ENCODE results near the gene NEK10. TPM values are rescaled to one million over a fixed set of nuclear protein-coding genes. Genes with fewer than 3 reads are reported as not detected.

The NEK10 gene
- total and polyA plus RNA-seq, 9 of the 15 experiments (the other 6 are each of a cell fraction or from before 2014, with no cell fraction given), result 0.07 TPM; not detected in 8

GRCh38 chr3:27105904-27106303, 263.3 kb downstream of the NEK10 start:
- Histone ChIP-seq H3K4me3 (no peak overlapping the region), H3K79me2 (ENCODE audit: control insufficient read depth, insufficient read depth, low read length) (no peaks in the 10 kb centered on the region), H3K27ac (ENCODE audit: extremely low read depth, low read depth, low read length) (no peak overlapping the region), H3K4me1 (replicated peaks in 1 of 2; ENCODE audit: control insufficient read depth in 2 of 2, insufficient read depth in 2 of 2, low read length in 2 of 2) (no peaks in the 10 kb centered on the region), H3K4me2 (ENCODE audit: insufficient read depth, low read length) (no peak overlapping the region), H3K9me3 (replicated peaks; ENCODE audit: control insufficient read depth, insufficient read depth, low read depth, low read length) (no peaks in the 10 kb centered on the region; the same call in 1 of the 2 replicates), H3K36me3 (ENCODE audit: control insufficient read depth, insufficient read depth, low read length) (no peaks in the 10 kb centered on the region), H4K20me1 (replicated peaks; ENCODE audit: control insufficient read depth, insufficient read depth, low read length) (no peaks in the 10 kb centered on the region), H3K9me1 (ENCODE audit: control insufficient read depth, insufficient read depth, low read length) (no peaks in the 10 kb centered on the region), H3K27me3 (ENCODE audit: control insufficient read depth in 2 of 2, insufficient read depth in 2 of 2, low read length in 2 of 2) (no peaks in the 10 kb centered on the region), H2AFZ (ENCODE audit: low read depth, low read length) (no peak overlapping the region), H3K9ac (ENCODE audit: insufficient read depth in 1 of 2, low read depth in 2 of 2, low read length in 2 of 2) (no peak overlapping the region)
- ChIA-PET CTCF (ENCODE audit: low intra/inter-chr PET ratio) (no interaction called here), POLR2A (no interaction called here)
- in situ Hi-C loops (cut with MboI) (no loop called here), intact Hi-C loops (cut with micrococcal nuclease) (no loop called here)
- BruUV-seq (replicated peaks), result no TSS peak
- WGBS (ENCODE audit: insufficient coverage, low coverage, missing lambda C conversion rate), result 0% methylated on average over 6 of the region's 6 CpGs
- TF ChIP-seq GTF2B (IDR thresholded peaks at IDR 0.05; ENCODE audit: extremely low read depth, insufficient read length), result no peak
- no peak for TF ChIP-seq ZNF717 (CRISPR knock-in tag; IDR thresholded peaks at IDR 0.05)
- TF ChIP-seq TAF15 (IDR thresholded peaks at IDR 0.05; ENCODE audit: low read depth, low read length), result no peak
- no peak for TF ChIP-seq SMARCE1 (IDR thresholded peaks at IDR 0.05)
- TF ChIP-seq ZNF274 (IDR thresholded peaks at IDR 0.05; ENCODE audit: borderline replicate concordance, low read depth, low read length), result no peak
- TF ChIP-seq NR1H2 (CRISPR knock-in tag; IDR thresholded peaks at IDR 0.05), result no peak
- no peak for TF ChIP-seq ATF7 (IDR thresholded peaks at IDR 0.05)
- TF ChIP-seq, protein P1, sequence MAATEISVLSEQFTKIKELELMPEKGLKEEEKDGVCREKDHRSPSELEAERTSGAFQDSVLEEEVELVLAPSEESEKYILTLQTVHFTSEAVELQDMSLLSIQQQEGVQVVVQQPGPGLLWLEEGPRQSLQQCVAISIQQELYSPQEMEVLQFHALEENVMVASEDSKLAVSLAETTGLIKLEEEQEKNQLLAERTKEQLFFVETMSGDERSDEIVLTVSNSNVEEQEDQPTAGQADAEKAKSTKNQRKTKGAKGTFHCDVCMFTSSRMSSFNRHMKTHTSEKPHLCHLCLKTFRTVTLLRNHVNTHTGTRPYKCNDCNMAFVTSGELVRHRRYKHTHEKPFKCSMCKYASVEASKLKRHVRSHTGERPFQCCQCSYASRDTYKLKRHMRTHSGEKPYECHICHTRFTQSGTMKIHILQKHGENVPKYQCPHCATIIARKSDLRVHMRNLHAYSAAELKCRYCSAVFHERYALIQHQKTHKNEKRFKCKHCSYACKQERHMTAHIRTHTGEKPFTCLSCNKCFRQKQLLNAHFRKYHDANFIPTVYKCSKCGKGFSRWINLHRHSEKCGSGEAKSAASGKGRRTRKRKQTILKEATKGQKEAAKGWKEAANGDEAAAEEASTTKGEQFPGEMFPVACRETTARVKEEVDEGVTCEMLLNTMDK (IDR thresholded peaks at IDR 0.05; ENCODE audit: borderline replicate concordance, insufficient read depth, low read depth, low read length, poor library complexity, severe bottlenecking), result no peak
- no peak for TF ChIP-seq NUFIP1 (IDR thresholded peaks at IDR 0.05; ENCODE audit: partially characterized antibody)
- ATAC-seq (no peak), FAIRE-seq (no peak), DNase-seq (ENCODE audit: extremely low read depth in 1 of 4, low spot score in 3 of 4) (no peak)
